ENCODE measurements around the gene CIB2. TPM values are rescaled to one million over a fixed set of nuclear protein-coding genes. Genes with fewer than 3 reads are reported as not detected.

The CIB2 gene
- total and polyA plus RNA-seq, 11 donors = 3.3 to 18.5 (median 9.1) TPM

- TF ChIP-seq CTCF (IDR thresholded peaks at IDR 0.05) (no peak), POLR2A (IDR thresholded peaks at IDR 0.05) (no peak)
These were observed 18.7 kb downstream of the CIB2 start for GRCh38 chr15:78112551-78112950.

GRCh38 chr15:78111788-78112187 is 19.5 kb downstream of the CIB2 start:
- H3K27ac ChIP-seq = no peak overlapping the region
- no peaks in the 10 kb centered on the region for H3K27me3 ChIP-seq
- no peak overlapping the region for H3K4me3 ChIP-seq
- 72 to 100% (median 94%) methylated on average over 3 of the region's 3 CpGs for WGBS, 4 donors
- H3K36me3 ChIP-seq = no peaks in the 10 kb centered on the region
- ATAC-seq (no peak), DNase-seq (no peak)
- no peak for TF ChIP-seq CTCF (IDR thresholded peaks at IDR 0.05)
- no peak for TF ChIP-seq POLR2A (IDR thresholded peaks at IDR 0.05)
- peaks cover 0 to 4% (median 0%) of the 10 kb centered on the region in 12 donors for H3K4me1 ChIP-seq
- intact Hi-C loops (cut with DNase I) = loop anchor here (2.0 to 10.0 kb wide), 11 partner anchors 71 to 313 kb away; no protein-coding TSS in a partner anchor
- no peaks in the 10 kb centered on the region for H3K9me3 ChIP-seq

More at GRCh38 chr15:78112551-78112950, 18.7 kb downstream of the CIB2 start:
- Histone ChIP-seq H3K27ac (no peak overlapping the region), H3K4me1 (peaks cover 0 to 4% (median 0%) of the 10 kb centered on the region in 12 donors), H3K9me3 (no peaks in the 10 kb centered on the region), H3K27me3 (no peaks in the 10 kb centered on the region), H3K36me3 (no peaks in the 10 kb centered on the region), H3K4me3 (no peak overlapping the region)
- intact Hi-C loops (cut with DNase I) = loop anchor here (2.0 to 10.0 kb wide), 11 partner anchors 70 to 312 kb away; no protein-coding TSS in a partner anchor
- ATAC-seq (no peak), DNase-seq (no peak)
- WGBS, 4 donors = 67 to 78% (median 71%) methylated on average over 3 of the region's 3 CpGs

- DNase-seq (no peak), ATAC-seq (no peak)
- Histone ChIP-seq H3K4me1 (peaks cover 0 to 4% (median 0%) of the 10 kb centered on the region in 12 donors), H3K27me3 (no peaks in the 10 kb centered on the region), H3K27ac (no peak overlapping the region), H3K9me3 (no peaks in the 10 kb centered on the region), H3K36me3 (no peaks in the 10 kb centered on the region), H3K4me3 (no peak overlapping the region)
- 89 to 94% (median 92%) methylated on average over 7 to 10 of the region's 10 CpGs for WGBS, 4 donors
- intact Hi-C loops (cut with DNase I) = loop anchor here in 9 of 10 donors (5.0 to 10.0 kb wide), 7 partner anchors 71 to 314 kb away; no protein-coding TSS in a partner anchor
- no peak for TF ChIP-seq CTCF (IDR thresholded peaks at IDR 0.05)
- TF ChIP-seq POLR2A (IDR thresholded peaks at IDR 0.05) = no peak
These were observed 20.2 kb downstream of the CIB2 start for GRCh38 chr15:78110916-78111475.

- TF ChIP-seq CTCF (IDR thresholded peaks at IDR 0.05) (no peak), POLR2A (IDR thresholded peaks at IDR 0.05) (no peak)
- 84 to 97% (median 93%) methylated on average over 5 to 6 of the region's 6 CpGs for WGBS, 4 donors
- intact Hi-C loops (cut with DNase I) = loop anchor here in 9 of 10 donors (5.0 to 10.0 kb wide), 7 partner anchors 72 to 315 kb away; no protein-coding TSS in a partner anchor
- Histone ChIP-seq H3K36me3 (no peaks in the 10 kb centered on the region), H3K4me3 (no peak overlapping the region), H3K27ac (no peak overlapping the region), H3K4me1 (peaks cover 0 to 12% (median 0%) of the 10 kb centered on the region in 12 donors), H3K9me3 (no peaks in the 10 kb centered on the region), H3K27me3 (no peaks in the 10 kb centered on the region)
- no peak for ATAC-seq
- DNase-seq = no peak
These were observed 21.1 kb downstream of the CIB2 start for GRCh38 chr15:78110096-78110495.

Data from heart left ventricle (tissue), 16 donors.